ENCODE measurements around the gene SUGCT.

SUGCT gene

GRCh38 chr7:40356871-40357709, 222.3 kb downstream of the SUGCT start:
- no peak for TF ChIP-seq MAX (IDR thresholded peaks at IDR 0.05; ENCODE audit: low read depth, low read length)
- no peak for TF ChIP-seq MYC (IDR thresholded peaks at IDR 0.05; ENCODE audit: low read depth, low read length)
- no peak for TF ChIP-seq CTCF (IDR thresholded peaks at IDR 0.05; ENCODE audit: low read depth, low read length)
- no peak for TF ChIP-seq POLR2A (IDR thresholded peaks at IDR 0.05; ENCODE audit: extremely low read depth, insufficient read length)
- no peak overlapping the region for H3K4me3 ChIP-seq (ENCODE audit: low read depth, low read length)
- no peak for DNase-seq (ENCODE audit: low read depth)

- TF ChIP-seq POLR2A (IDR thresholded peaks at IDR 0.05; ENCODE audit: extremely low read depth, insufficient read length) (no peak), MYC (IDR thresholded peaks at IDR 0.05; ENCODE audit: low read depth, low read length) (no peak), MAX (IDR thresholded peaks at IDR 0.05; ENCODE audit: low read depth, low read length) (no peak), CTCF (IDR thresholded peaks at IDR 0.05; ENCODE audit: low read depth, low read length) (no peak)
- no peak overlapping the region for H3K4me3 ChIP-seq (ENCODE audit: low read depth, low read length)
- no peak for DNase-seq (ENCODE audit: low read depth)
Observed at GRCh38 chr7:40369641-40370277, 235.0 kb downstream of the SUGCT start.

- H3K4me3 ChIP-seq (ENCODE audit: low read depth, low read length) = no peak overlapping the region
- DNase-seq (ENCODE audit: low read depth) = no peak
- no peak for TF ChIP-seq POLR2A (IDR thresholded peaks at IDR 0.05; ENCODE audit: extremely low read depth, insufficient read length)
- TF ChIP-seq MAX (IDR thresholded peaks at IDR 0.05; ENCODE audit: low read depth, low read length) = no peak
- no peak for TF ChIP-seq MYC (IDR thresholded peaks at IDR 0.05; ENCODE audit: low read depth, low read length)
Observed at GRCh38 chr7:40371806-40372440, 237.1 kb downstream of the SUGCT start.

GRCh38 chr7:40374575-40374974, 239.8 kb downstream of the SUGCT start:
- no peak overlapping the region for H3K4me3 ChIP-seq (ENCODE audit: low read depth, low read length)
- no peak for TF ChIP-seq CTCF (IDR thresholded peaks at IDR 0.05; ENCODE audit: low read depth, low read length)
- no peak for TF ChIP-seq MYC (IDR thresholded peaks at IDR 0.05; ENCODE audit: low read depth, low read length)
- TF ChIP-seq POLR2A (IDR thresholded peaks at IDR 0.05; ENCODE audit: extremely low read depth, insufficient read length) = no peak
- TF ChIP-seq MAX (IDR thresholded peaks at IDR 0.05; ENCODE audit: low read depth, low read length) = no peak
- no peak for DNase-seq (ENCODE audit: low read depth)

- no peak for DNase-seq (ENCODE audit: low read depth)
- TF ChIP-seq MAX (IDR thresholded peaks at IDR 0.05; ENCODE audit: low read depth, low read length) (no peak), MYC (IDR thresholded peaks at IDR 0.05; ENCODE audit: low read depth, low read length) (no peak), POLR2A (IDR thresholded peaks at IDR 0.05; ENCODE audit: extremely low read depth, insufficient read length) (no peak)
- H3K4me3 ChIP-seq (ENCODE audit: low read depth, low read length) = no peak overlapping the region
Observed at GRCh38 chr7:40380111-40380510, 245.3 kb downstream of the SUGCT start.

- no peak overlapping the region for H3K4me3 ChIP-seq (ENCODE audit: low read depth, low read length)
- TF ChIP-seq CTCF (IDR thresholded peaks at IDR 0.05; ENCODE audit: low read depth, low read length) = no peak
- TF ChIP-seq MAX (IDR thresholded peaks at IDR 0.05; ENCODE audit: low read depth, low read length) = no peak
- TF ChIP-seq MYC (IDR thresholded peaks at IDR 0.05; ENCODE audit: low read depth, low read length) = no peak
- TF ChIP-seq POLR2A (IDR thresholded peaks at IDR 0.05; ENCODE audit: extremely low read depth, insufficient read length) = no peak
- no peak for DNase-seq (ENCODE audit: low read depth)
Observed at GRCh38 chr7:40382145-40382544, 247.3 kb downstream of the SUGCT start.
